HL-60 (cell line): ENCODE measurements around the gene ATF7IP.

ENCODE experiments used
- CTCF ChIP-seq: IDR thresholded peaks from one replicate; pipeline ENCODE4 v1.5.1; 2011; ENCODE audit warnings: low read length, control low read depth, inconsistent platforms; ENCODE audit not compliant: insufficient read depth
- GABPA ChIP-seq: IDR thresholded peaks from 2 replicates; pipeline ENCODE4 v1.6.1; 2012; ENCODE audit warnings: low read depth
- POLR2AphosphoS5 ChIP-seq: IDR thresholded peaks from 2 replicates; pipeline ENCODE4 v1.6.1; 2012; ENCODE audit warnings: low read depth
- TF ChIP-seq, protein P1 (sequence below): IDR thresholded peaks from 2 replicates; pipeline ENCODE4 v1.6.1; 2012; ENCODE audit warnings: low read depth; ENCODE audit not compliant: insufficient replicate concordance

- no peak for TF ChIP-seq CTCF
- TF ChIP-seq GABPA: no peak
- TF ChIP-seq, protein P1, sequence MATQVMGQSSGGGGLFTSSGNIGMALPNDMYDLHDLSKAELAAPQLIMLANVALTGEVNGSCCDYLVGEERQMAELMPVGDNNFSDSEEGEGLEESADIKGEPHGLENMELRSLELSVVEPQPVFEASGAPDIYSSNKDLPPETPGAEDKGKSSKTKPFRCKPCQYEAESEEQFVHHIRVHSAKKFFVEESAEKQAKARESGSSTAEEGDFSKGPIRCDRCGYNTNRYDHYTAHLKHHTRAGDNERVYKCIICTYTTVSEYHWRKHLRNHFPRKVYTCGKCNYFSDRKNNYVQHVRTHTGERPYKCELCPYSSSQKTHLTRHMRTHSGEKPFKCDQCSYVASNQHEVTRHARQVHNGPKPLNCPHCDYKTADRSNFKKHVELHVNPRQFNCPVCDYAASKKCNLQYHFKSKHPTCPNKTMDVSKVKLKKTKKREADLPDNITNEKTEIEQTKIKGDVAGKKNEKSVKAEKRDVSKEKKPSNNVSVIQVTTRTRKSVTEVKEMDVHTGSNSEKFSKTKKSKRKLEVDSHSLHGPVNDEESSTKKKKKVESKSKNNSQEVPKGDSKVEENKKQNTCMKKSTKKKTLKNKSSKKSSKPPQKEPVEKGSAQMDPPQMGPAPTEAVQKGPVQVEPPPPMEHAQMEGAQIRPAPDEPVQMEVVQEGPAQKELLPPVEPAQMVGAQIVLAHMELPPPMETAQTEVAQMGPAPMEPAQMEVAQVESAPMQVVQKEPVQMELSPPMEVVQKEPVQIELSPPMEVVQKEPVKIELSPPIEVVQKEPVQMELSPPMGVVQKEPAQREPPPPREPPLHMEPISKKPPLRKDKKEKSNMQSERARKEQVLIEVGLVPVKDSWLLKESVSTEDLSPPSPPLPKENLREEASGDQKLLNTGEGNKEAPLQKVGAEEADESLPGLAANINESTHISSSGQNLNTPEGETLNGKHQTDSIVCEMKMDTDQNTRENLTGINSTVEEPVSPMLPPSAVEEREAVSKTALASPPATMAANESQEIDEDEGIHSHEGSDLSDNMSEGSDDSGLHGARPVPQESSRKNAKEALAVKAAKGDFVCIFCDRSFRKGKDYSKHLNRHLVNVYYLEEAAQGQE: no peak
- no peak for TF ChIP-seq POLR2AphosphoS5
Measured at GRCh38 chr12:14400599-14400998, 35.1 kb downstream of the ATF7IP start.
